Sigmoid colon (tissue), 4 donors: ENCODE measurements around the gene SLC9A9.

Experiments
- POLR2A ChIP-seq, 2 donors: fragments of 450-650 bp; IDR thresholded peaks; one replicate each; pipeline ENCODE4 v1.6.1; 2016; ENCODE audit warnings: antibody characterized with exemption in 2 of 2, mild to moderate bottlenecking in 2 of 2, moderate library complexity in 2 of 2
- POLR2AphosphoS5 ChIP-seq, 4 donors: sonication (generic); formaldehyde crosslinking; IDR thresholded peaks; one replicate each; pipeline ENCODE4 v1.6.1; 2017; ENCODE audit warnings: antibody characterized with exemption in 4 of 4
- TF ChIP-seq, protein P1 (sequence below), 4 experiments: fragments of 450-650 bp in 3 of 4; fragments of 200-600 bp in 1 of 4; IDR thresholded peaks; one replicate each; pipeline ENCODE4 v1.5.1; 2016 to 2019; ENCODE audit warnings: antibody characterized with exemption in 4 of 4, mild to moderate bottlenecking in 3 of 4, moderate library complexity in 2 of 4

DNA sequence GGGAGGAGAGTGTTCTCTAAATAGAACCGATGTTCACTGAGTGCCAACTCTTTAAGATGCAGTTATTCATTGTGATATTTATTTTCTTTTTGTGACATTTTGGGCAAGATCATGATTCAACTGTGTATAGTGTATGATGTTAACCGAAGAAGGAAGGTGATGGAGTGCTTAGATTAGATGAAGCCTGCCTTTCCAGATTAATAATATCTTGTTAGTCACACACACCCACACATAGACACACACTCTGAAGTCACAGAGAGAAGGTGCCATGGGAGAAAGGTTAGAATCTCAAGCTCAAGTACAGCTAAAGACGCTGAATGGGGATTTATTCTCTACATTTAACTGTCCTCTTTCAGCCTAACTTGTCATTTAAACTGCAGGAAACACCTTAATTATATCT, 77.0 kb downstream of the SLC9A9 start:
- TF ChIP-seq, protein P1, sequence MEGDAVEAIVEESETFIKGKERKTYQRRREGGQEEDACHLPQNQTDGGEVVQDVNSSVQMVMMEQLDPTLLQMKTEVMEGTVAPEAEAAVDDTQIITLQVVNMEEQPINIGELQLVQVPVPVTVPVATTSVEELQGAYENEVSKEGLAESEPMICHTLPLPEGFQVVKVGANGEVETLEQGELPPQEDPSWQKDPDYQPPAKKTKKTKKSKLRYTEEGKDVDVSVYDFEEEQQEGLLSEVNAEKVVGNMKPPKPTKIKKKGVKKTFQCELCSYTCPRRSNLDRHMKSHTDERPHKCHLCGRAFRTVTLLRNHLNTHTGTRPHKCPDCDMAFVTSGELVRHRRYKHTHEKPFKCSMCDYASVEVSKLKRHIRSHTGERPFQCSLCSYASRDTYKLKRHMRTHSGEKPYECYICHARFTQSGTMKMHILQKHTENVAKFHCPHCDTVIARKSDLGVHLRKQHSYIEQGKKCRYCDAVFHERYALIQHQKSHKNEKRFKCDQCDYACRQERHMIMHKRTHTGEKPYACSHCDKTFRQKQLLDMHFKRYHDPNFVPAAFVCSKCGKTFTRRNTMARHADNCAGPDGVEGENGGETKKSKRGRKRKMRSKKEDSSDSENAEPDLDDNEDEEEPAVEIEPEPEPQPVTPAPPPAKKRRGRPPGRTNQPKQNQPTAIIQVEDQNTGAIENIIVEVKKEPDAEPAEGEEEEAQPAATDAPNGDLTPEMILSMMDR (IDR thresholded peaks at IDR 0.05) = no peak
- no peak for TF ChIP-seq POLR2A (IDR thresholded peaks at IDR 0.05)
- no peak for TF ChIP-seq POLR2AphosphoS5 (IDR thresholded peaks at IDR 0.05)
